Memory B cell (primary cell): ENCODE measurements around the gene CTAGE4.
"Not testable (repeated sequence)": the region's sequence is repeated elsewhere in the genome, so short reads cannot be mapped to it uniquely, and the experiment has no call there.

Source experiments
- ATAC-seq: fragments of 150-1000 bp; cut with Tn5 transposase; 2 replicates; pipeline ENCODE4 v1.10.0; 2021; ENCODE audit warnings: low read depth, mild to moderate bottlenecking, moderate library complexity
- DNase-seq, 2 donors: peaks; one replicate each; pipeline ENCODE4 v3.0.0; 2022; ENCODE audit warnings: low spot score in 2 of 2
- H3K27ac Mint-ChIP-seq: one replicate; pipeline ENCODE4 v1.8.0; 2022; ENCODE audit warnings: mild to moderate bottlenecking, moderate library complexity, mixed read lengths
- H3K27me3 Mint-ChIP-seq: one replicate; pipeline ENCODE4 v1.8.0; 2022; ENCODE audit warnings: mixed read lengths
- H3K36me3 Mint-ChIP-seq: one replicate; pipeline ENCODE4 v1.8.0; 2022; ENCODE audit warnings: mild to moderate bottlenecking, mixed read lengths
- H3K4me1 Mint-ChIP-seq: one replicate; pipeline ENCODE4 v1.8.0; 2022; ENCODE audit warnings: mixed read lengths
- H3K4me3 Mint-ChIP-seq: one replicate; pipeline ENCODE4 v1.8.0; 2022; ENCODE audit warnings: mild to moderate bottlenecking, moderate library complexity, mixed read lengths
- H3K9me3 Mint-ChIP-seq: one replicate; pipeline ENCODE4 v1.8.0; 2022; ENCODE audit warnings: mixed read lengths

CTAGE4 gene

DNA sequence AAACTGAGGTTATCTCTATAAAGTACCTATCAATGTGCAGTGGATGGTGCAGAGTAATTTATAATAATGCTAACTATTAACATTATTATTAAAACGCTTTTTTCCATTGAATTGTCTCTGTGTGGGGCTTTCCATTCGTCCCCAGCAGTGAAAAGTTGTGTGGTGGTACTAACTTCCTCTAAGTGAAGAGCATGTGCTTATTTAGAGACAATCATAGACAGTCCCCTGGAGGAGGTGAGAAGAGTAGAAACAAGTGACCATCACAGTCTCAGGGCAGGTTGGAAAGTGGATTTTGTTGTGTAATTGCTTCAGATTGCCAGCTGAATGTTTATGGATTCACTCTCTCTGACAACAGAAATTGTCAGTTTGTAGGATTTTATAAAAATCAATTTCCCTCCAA, 47.8 kb downstream of the CTAGE4 start:
- ATAC-seq, DNase-seq, H3K9me3 Mint-ChIP-seq, H3K27ac Mint-ChIP-seq, H3K36me3 Mint-ChIP-seq, H3K27me3 Mint-ChIP-seq, H3K4me3 Mint-ChIP-seq, H3K4me1 Mint-ChIP-seq: not testable (repeated sequence)

DNA sequence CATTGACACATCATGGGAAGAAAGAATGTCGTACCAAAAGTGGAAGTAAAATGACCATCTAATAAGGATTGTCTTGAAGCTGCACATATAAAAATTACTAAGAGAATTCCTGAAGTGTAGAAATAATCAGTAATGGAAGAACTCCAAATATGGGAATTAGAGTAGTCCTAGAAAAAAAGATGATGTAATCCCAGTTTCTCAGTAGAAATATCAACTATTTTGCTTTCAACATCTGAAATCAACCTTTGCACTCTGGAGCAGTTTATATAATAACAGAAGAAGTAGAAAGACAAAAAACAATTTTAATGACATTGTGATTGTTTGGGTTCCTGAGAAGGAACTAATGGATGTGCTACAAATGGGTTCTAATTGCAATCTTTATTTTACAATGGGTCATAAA, 49.8 kb downstream of the CTAGE4 start:
- not testable (repeated sequence) for H3K4me1 Mint-ChIP-seq, H3K9me3 Mint-ChIP-seq, H3K36me3 Mint-ChIP-seq, ATAC-seq, DNase-seq, H3K27ac Mint-ChIP-seq, H3K27me3 Mint-ChIP-seq, H3K4me3 Mint-ChIP-seq
